COR-L47 (cell line): ENCODE results near the gene TMEM132D.
A peak's percentile ranks its signal among the peaks of the same experiment; 100 is the strongest.

Experiments used
- DNase-seq: peaks from one replicate; lab custom pipeline; 2025; lab: John Stamatoyannopoulos, UW

The TMEM132D gene

GRCh38 chr12:129434790-129435189, 469.0 kb downstream of the TMEM132D start:
- no peak for DNase-seq

- no peak for DNase-seq
Measured at GRCh38 chr12:129428240-129428936, 475.4 kb downstream of the TMEM132D start.

- peak; percentile 1 for DNase-seq
Measured at GRCh38 chr12:129423041-129423580, 480.7 kb downstream of the TMEM132D start.

DNA sequence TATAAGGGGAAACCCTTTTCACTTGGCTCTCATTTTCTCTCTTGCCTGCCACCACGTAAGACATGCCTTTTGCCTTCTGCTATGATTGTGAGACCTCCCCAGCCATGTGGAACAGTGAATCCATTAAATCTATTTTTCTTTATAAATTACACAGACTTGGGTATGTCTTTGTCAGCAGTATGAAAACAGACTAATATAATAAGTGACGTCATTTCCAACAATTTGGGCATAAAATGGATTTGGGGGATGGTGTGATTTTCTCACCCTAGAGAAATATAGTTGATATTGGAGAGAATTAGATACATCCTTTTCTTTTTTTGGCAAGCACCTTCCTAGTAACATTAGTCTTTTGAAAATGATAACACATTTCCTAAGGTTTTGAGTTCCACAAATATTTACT, 490.5 kb downstream of the TMEM132D start:
- no peak for DNase-seq

DNA sequence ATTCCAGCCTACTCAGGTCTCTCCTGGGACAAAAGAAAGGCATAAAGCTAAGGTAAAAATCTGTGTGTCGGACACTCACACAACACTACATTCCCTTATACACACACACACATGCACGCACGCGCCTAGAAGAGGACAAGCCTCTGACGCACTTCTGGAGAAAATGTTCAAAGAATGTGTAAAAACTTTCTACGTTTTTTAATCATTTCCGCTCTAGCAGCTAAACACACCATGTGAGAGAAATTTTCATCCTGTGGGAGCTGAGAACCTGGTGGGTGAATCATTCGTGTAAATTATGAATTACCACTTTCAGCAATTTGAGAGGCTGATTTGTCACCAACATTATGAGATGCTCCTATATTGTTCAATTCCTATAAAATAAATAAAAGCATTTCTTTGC, 494.5 kb downstream of the TMEM132D start:
- DNase-seq: no peak

DNA sequence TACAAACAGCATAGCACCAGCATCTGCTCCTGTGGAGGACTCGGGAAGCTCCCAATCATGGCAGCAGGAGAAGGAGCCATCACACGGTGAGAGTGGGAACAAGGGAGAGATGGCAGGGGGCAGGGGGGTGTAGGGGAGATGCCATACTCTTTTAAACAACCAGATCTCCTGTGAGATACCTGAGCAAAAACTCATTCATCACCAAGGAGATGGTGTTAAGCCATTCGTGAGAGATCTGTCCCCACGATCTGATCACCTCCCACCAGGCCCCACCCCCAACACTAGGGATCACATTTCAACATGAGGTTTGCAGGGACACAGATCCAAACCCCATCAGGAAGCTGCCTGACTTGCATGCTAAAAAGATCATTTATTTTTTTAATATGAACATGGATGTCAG, 499.3 kb downstream of the TMEM132D start:
- no peak for DNase-seq

DNA sequence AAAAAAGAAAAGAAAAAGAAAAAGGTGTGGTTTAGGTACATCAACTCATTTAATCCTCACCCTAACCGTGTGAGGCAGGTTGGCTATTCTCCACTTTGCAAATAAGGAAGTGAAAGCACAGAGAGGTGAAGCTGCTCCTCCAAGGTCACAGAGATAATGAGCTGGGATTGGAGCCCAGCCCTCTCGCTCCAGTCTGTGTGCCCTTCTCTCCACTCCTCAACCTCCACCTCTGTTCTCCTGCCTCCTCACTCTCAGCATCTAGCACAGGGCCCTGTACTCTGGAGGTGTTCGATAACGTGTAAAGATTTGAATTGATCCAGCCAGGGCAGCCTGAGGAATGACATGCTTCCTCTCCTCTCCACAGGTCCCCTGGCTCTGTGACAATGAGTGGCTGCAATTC, 502.3 kb downstream of the TMEM132D start:
- no peak for DNase-seq

- DNase-seq: no peak
Measured at GRCh38 chr12:129394177-129394825, 509.5 kb downstream of the TMEM132D start.

DNA sequence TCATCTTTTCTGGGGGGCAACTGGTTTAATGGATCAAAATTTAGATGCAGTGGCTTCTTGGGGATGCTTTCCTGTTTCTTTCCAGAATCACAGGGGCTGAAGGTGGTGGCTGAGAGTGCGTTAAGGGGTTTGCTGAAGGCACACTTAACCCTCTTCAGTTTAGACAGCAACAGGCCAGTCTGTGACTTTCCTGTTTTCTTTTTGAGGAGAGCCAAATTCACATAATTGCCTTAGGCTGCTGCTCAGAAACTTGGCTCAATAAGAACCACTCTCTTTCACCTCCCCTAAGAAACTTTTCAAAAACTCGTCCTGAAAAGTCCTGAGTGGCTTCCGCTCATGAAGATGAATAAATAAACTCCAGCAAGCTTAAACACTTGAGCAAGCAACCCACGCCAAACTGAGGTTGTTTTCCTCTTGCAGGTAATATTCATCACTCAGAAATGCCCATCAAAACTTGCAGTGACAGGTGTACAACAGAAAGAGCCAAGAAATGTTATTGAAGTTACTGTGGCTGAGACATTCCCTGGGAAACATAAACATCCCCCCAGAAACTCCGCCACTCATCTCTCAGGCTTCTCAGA, 510.4 kb downstream of the TMEM132D start:
- DNase-seq: no peak

- no peak for DNase-seq
Measured at GRCh38 chr12:129385637-129385990, 518.2 kb downstream of the TMEM132D start.

DNA sequence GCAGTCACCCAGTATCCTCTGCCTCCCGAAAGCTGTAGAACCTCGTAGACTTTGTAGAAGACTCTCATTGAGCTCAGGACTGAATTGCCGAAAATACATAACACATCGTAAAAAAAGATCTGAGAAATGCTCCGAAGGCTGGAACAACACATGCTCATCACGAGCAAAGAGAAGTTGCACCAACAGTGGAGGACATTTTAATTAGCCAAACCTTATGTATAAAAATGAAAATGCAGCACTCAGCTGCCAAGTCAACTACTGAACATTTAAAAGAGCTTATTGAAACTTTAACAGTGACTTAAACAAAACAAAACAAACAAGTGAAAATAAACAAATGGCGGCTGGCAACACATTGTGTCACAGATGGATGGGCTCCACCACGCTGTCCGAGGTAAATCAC, 519.9 kb downstream of the TMEM132D start:
- DNase-seq: no peak

- DNase-seq: no peak
Measured at GRCh38 chr12:129381715-129382114, 522.1 kb downstream of the TMEM132D start.

GRCh38 chr12:129379076-129379804, 524.6 kb downstream of the TMEM132D start:
- no peak for DNase-seq

DNA sequence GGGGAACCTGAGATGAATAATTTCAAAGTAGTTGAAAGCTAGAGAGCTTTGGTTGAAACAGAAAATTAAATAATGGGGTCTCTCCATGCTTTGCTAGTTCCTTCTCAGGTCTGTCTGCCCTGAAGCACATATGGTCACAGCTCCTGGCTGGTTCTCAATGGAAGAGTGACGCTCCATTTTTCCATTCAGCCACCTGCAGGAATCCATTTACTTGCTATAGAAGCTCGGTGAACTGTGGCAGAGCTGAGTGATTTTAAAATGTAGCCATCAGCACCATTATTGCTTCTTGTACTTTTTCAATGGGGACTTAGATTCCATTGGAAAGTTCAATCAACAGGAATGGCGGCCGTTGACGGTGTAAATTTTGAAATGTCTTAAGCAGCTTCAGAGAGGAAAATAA, 525.3 kb downstream of the TMEM132D start:
- no peak for DNase-seq

GRCh38 chr12:129373746-129374145, 530.1 kb downstream of the TMEM132D start:
- no peak for DNase-seq

DNA sequence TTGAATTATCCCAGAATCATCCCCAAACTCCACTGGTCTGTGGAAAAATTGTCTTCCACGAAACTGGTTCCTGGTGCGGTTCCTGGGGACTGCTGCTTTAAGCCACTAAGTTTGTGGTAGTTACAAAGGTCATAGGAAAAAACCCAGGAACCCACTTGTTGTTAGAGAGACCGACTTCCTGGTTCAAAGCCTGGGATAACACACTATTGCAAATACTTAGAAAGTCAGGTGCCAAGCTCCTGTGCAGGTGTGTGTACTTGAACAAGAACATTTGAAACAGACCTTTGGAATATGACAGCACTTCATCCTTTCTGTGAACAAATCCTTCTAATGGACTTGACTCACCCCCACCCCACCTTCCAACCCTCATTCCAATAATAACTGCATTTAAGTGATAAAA, 530.9 kb downstream of the TMEM132D start:
- DNase-seq: no peak

DNA sequence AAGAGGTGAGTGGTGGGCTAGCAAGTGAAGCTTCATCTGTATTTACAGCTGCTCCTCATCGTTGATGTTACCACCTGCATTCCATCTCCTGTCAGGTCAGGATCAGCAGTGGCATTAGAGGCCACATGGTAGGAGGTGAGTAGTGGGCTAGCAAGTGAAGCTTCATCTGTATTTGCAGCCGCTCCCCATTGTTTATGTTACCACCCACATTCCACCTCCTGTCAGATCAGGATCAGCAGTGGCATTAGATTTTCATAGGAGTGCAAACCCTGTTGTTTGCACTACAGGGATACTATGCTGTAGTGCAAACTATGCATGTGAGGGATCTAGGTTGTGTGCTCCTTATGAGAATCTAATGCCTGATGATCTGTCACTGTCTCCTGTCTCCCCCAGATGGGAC, 531.5 kb downstream of the TMEM132D start:
- DNase-seq: no peak

DNA sequence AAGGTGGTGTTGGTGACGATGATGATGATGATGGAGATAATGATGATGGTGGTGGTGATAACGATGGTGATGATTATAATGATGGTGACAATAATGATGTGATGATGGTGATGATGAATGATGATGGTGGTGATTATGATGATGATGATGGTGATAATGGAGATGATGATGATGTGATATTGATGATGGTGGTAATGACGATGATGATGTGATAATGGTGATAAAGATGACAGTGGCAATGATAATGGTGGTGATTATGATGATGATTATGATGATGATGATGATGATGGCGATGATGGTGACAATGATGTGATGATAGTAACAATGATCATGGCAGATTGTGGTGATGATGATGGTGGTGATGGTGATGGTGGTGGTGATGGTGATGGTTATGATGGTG, 532.6 kb downstream of the TMEM132D start:
- no peak for DNase-seq

DNA sequence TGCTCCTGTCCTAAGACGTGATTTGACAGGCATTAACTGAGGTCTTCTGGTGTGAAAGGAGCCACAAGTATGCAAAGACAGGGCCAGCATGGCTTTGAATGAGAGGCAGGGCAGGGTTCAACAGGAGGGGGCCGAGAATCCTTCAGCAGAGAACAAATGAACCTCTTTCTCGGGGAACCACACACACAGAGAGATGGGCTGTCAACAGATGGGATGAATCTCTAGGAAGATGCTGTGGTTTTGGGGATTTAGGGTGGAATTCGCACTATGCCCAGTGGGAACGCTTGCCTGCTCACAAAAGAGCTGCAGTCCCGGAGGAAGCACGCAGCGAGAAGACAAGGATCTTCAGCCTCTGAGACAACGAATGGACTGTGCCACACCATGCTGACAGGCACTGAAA, 537.2 kb downstream of the TMEM132D start:
- no peak for DNase-seq

GRCh38 chr12:129363041-129363440, 540.8 kb downstream of the TMEM132D start:
- no peak for DNase-seq

DNA sequence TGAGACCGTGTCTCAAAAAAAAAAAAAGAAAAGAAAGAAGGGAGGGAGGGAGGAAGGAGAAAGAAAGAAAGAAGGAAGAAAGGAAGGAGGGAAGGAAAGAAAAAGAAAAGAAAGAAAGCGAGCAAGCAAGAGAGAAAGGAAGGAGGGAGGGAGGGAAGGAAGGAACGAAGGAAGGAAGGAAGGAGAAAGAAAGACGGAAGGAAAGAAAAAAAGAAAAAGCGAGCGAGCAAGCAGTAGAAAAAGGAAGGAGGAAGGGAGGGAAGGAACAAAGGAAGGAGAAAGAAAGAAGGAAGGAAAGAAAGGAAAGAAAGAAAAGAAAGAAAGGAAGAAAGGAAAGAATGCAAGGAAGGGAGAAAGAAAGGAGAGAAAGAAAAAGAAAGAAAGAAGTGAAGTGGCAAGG, 546.6 kb downstream of the TMEM132D start:
- no peak for DNase-seq

DNA sequence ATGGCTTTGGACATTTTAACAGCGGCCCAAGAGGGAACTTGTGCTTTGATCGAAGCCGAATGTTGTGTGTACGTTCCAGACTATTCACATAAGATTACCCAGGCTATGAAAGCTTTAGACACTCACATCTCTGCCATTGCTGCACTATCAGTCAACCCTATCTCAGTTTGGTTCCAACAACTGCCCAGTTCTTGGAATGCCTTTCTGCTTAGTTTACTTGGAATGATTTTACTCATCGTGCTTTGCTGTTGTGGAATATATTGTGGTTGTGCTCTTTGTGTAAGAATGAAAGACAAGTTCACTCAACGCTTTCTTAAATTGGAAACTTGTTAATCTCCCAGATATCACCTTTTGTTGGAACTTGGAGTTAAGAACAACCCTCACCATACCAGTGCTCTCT, 552.3 kb downstream of the TMEM132D start:
- no peak for DNase-seq

- no peak for DNase-seq
Measured at GRCh38 chr12:129339336-129339735, 564.5 kb downstream of the TMEM132D start.
